ENCODE results near the gene NCDN.

Gene NCDN

GRCh38 chr1:35561297-35561971 lies 3.8 kb downstream of the NCDN start:
- Histone ChIP-seq H3K4me1 (ENCODE audit: low read depth, poor library complexity, severe bottlenecking) (peaks cover 12% of the 10 kb centered on the region), H4K20me1 (ENCODE audit: insufficient read depth) (no peaks in the 10 kb centered on the region), H3K36me3 (ENCODE audit: insufficient read depth) (no peaks in the 10 kb centered on the region), H3K27me3 (ENCODE audit: insufficient read depth, low read depth) (no peaks in the 10 kb centered on the region), H2AFZ (ENCODE audit: low read depth) (no peak overlapping the region), H3K79me2 (ENCODE audit: insufficient read depth, low read depth) (peaks cover 14% of the 10 kb centered on the region; the same call in 1 of the 2 replicates), H3K27ac (no peak overlapping the region), H3K4me2 (no peak overlapping the region), H3K4me3 (IDR thresholded peaks at IDR 0.05; ENCODE audit: insufficient read depth, low read depth, low read length) (no peak overlapping the region), H3K9ac (no peak overlapping the region)
- no peak for TF ChIP-seq CTCF (conservative IDR thresholded peaks at IDR 0.05; ENCODE audit: low read depth, low read length)

GRCh38 chr1:35561972-35562680 lies 4.5 kb downstream of the NCDN start:
- H3K27ac ChIP-seq, result no peak overlapping the region
- no peak overlapping the region for H3K9ac ChIP-seq
- no peak overlapping the region for H2AFZ ChIP-seq (ENCODE audit: low read depth)
- peaks cover 10% of the 10 kb centered on the region; the same call in 1 of the 2 replicates for H3K79me2 ChIP-seq (ENCODE audit: insufficient read depth, low read depth)
- no peak overlapping the region for H3K4me2 ChIP-seq
- peaks cover 10% of the 10 kb centered on the region for H3K4me1 ChIP-seq (ENCODE audit: low read depth, poor library complexity, severe bottlenecking)
- no peak overlapping the region for H3K4me3 ChIP-seq (IDR thresholded peaks at IDR 0.05; ENCODE audit: insufficient read depth, low read depth, low read length)
- H3K27me3 ChIP-seq (ENCODE audit: insufficient read depth, low read depth), result no peaks in the 10 kb centered on the region
- no peaks in the 10 kb centered on the region for H4K20me1 ChIP-seq (ENCODE audit: insufficient read depth)
- H3K36me3 ChIP-seq (ENCODE audit: insufficient read depth), result no peaks in the 10 kb centered on the region
- no peak for TF ChIP-seq CTCF (conservative IDR thresholded peaks at IDR 0.05; ENCODE audit: low read depth, low read length)

- Histone ChIP-seq H3K36me3 (ENCODE audit: insufficient read depth) (no peaks in the 10 kb centered on the region), H2AFZ (ENCODE audit: low read depth) (no peak overlapping the region), H3K27ac (no peak overlapping the region), H4K20me1 (ENCODE audit: insufficient read depth) (no peaks in the 10 kb centered on the region), H3K79me2 (ENCODE audit: insufficient read depth, low read depth) (peaks cover 6% of the 10 kb centered on the region; the same call in 1 of the 2 replicates), H3K4me2 (no peak overlapping the region), H3K4me3 (IDR thresholded peaks at IDR 0.05; ENCODE audit: insufficient read depth, low read depth, low read length) (no peak overlapping the region), H3K9ac (no peak overlapping the region), H3K4me1 (ENCODE audit: low read depth, poor library complexity, severe bottlenecking) (peaks cover 10% of the 10 kb centered on the region), H3K27me3 (ENCODE audit: insufficient read depth, low read depth) (no peaks in the 10 kb centered on the region)
- no peak for TF ChIP-seq CTCF (conservative IDR thresholded peaks at IDR 0.05; ENCODE audit: low read depth, low read length)
Observed at GRCh38 chr1:35563166-35563565, 5.6 kb downstream of the NCDN start.

GRCh38 chr1:35564037-35564883 lies 6.7 kb downstream of the NCDN start:
- Histone ChIP-seq H3K4me2 (no peak overlapping the region), H3K36me3 (ENCODE audit: insufficient read depth) (no peaks in the 10 kb centered on the region), H3K9ac (no peak overlapping the region), H3K4me3 (IDR thresholded peaks at IDR 0.05; ENCODE audit: insufficient read depth, low read depth, low read length) (no peak overlapping the region), H4K20me1 (ENCODE audit: insufficient read depth) (no peaks in the 10 kb centered on the region), H3K79me2 (ENCODE audit: insufficient read depth, low read depth) (no peaks in the 10 kb centered on the region), H3K27me3 (ENCODE audit: insufficient read depth, low read depth) (no peaks in the 10 kb centered on the region), H3K4me1 (ENCODE audit: low read depth, poor library complexity, severe bottlenecking) (peaks cover 2% of the 10 kb centered on the region), H3K27ac (no peak overlapping the region), H2AFZ (ENCODE audit: low read depth) (no peak overlapping the region)
- peak; percentile 80 for TF ChIP-seq CTCF (conservative IDR thresholded peaks at IDR 0.05; ENCODE audit: low read depth, low read length)

Data from KMS-11 (cell line).